PC-3 (cell line): ENCODE data around the gene AMH.

Experiments used
- EZH2phosphoT487 ChIP-seq: fragments of 300-600 bp; sonication (generic); IDR thresholded peaks from 2 replicates; pipeline ENCODE4 v1.6.1; 2018; ENCODE audit warnings: mild to moderate bottlenecking, antibody characterized with exemption, low read length, borderline replicate concordance
- TF ChIP-seq, protein P1 (sequence below): fragments of 300-600 bp; sonication (generic); conservative IDR thresholded peaks from 2 replicates; pipeline ENCODE4 v1.5.1; 2017; ENCODE audit warnings: antibody characterized with exemption, low read depth, mild to moderate bottlenecking, low read length

DNA sequence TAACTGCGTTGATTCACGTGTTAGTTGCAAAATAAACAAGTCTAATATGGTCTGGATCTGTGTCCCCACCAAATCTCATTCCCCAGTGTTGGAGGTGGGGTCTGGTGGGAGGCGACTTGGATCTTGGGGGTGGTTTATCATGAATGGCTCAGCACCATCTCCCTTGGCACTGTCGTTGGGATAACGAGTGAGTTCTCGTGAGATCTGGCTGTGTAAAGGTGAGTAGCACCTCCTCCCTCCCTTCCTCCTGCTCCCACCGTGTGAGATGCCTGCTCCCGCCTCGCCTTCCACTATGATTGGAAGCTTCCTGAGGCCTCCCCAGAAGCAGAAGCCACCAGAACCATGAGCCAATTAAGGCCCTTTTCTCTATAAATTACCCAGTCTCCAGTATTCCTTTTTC lies 28.0 kb downstream of the AMH start:
- TF ChIP-seq, protein P1, sequence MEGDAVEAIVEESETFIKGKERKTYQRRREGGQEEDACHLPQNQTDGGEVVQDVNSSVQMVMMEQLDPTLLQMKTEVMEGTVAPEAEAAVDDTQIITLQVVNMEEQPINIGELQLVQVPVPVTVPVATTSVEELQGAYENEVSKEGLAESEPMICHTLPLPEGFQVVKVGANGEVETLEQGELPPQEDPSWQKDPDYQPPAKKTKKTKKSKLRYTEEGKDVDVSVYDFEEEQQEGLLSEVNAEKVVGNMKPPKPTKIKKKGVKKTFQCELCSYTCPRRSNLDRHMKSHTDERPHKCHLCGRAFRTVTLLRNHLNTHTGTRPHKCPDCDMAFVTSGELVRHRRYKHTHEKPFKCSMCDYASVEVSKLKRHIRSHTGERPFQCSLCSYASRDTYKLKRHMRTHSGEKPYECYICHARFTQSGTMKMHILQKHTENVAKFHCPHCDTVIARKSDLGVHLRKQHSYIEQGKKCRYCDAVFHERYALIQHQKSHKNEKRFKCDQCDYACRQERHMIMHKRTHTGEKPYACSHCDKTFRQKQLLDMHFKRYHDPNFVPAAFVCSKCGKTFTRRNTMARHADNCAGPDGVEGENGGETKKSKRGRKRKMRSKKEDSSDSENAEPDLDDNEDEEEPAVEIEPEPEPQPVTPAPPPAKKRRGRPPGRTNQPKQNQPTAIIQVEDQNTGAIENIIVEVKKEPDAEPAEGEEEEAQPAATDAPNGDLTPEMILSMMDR = no peak
- no peak for TF ChIP-seq EZH2phosphoT487
